ENCODE measurements around the gene DIS3L2.

Gene DIS3L2

GRCh38 chr2:232280341-232280740 is 318.8 kb downstream of the DIS3L2 start:
- H3F3A ChIP-seq (ENCODE audit: low read depth) = no peaks in the 10 kb centered on the region
- H3K4me3 ChIP-seq (ENCODE audit: low read length, poor library complexity, severe bottlenecking) = no peak overlapping the region
- H3K9me3 ChIP-seq (ENCODE audit: insufficient read depth, low read depth, low read length) = no peaks in the 10 kb centered on the region
- H3K9me2 ChIP-seq (replicated peaks; ENCODE audit: low read depth, low read length) = no peaks in the 10 kb centered on the region
- no peak overlapping the region for H3K9ac ChIP-seq (ENCODE audit: low read depth, low read length, poor library complexity, severe bottlenecking)
- no peaks in the 10 kb centered on the region for H4K20me1 ChIP-seq (ENCODE audit: insufficient read depth, low read length, poor library complexity, severe bottlenecking)
- no peak for TF ChIP-seq EZH2phosphoT487 (IDR thresholded peaks at IDR 0.05; ENCODE audit: borderline replicate concordance)
- TF ChIP-seq, protein P1, sequence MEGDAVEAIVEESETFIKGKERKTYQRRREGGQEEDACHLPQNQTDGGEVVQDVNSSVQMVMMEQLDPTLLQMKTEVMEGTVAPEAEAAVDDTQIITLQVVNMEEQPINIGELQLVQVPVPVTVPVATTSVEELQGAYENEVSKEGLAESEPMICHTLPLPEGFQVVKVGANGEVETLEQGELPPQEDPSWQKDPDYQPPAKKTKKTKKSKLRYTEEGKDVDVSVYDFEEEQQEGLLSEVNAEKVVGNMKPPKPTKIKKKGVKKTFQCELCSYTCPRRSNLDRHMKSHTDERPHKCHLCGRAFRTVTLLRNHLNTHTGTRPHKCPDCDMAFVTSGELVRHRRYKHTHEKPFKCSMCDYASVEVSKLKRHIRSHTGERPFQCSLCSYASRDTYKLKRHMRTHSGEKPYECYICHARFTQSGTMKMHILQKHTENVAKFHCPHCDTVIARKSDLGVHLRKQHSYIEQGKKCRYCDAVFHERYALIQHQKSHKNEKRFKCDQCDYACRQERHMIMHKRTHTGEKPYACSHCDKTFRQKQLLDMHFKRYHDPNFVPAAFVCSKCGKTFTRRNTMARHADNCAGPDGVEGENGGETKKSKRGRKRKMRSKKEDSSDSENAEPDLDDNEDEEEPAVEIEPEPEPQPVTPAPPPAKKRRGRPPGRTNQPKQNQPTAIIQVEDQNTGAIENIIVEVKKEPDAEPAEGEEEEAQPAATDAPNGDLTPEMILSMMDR (conservative IDR thresholded peaks at IDR 0.05; ENCODE audit: low read length) = no peak
- no peak overlapping the region for H2AFZ ChIP-seq (ENCODE audit: low read length)
- H3K4me1 ChIP-seq (ENCODE audit: insufficient read depth, low read length, poor library complexity, severe bottlenecking) = peaks cover 34% of the 10 kb centered on the region
- H3K36me3 ChIP-seq (ENCODE audit: insufficient read depth, low read length) = peaks cover 8% of the 10 kb centered on the region; the same call in 1 of the 2 replicates
- no peaks in the 10 kb centered on the region for H3K79me2 ChIP-seq (ENCODE audit: insufficient read depth, low read length)
- no peaks in the 10 kb centered on the region for H3K27me3 ChIP-seq (ENCODE audit: insufficient read depth, low read length, poor library complexity, severe bottlenecking)
- no peak overlapping the region for H3K4me2 ChIP-seq (ENCODE audit: low read depth, low read length, poor library complexity, severe bottlenecking)

DNA sequence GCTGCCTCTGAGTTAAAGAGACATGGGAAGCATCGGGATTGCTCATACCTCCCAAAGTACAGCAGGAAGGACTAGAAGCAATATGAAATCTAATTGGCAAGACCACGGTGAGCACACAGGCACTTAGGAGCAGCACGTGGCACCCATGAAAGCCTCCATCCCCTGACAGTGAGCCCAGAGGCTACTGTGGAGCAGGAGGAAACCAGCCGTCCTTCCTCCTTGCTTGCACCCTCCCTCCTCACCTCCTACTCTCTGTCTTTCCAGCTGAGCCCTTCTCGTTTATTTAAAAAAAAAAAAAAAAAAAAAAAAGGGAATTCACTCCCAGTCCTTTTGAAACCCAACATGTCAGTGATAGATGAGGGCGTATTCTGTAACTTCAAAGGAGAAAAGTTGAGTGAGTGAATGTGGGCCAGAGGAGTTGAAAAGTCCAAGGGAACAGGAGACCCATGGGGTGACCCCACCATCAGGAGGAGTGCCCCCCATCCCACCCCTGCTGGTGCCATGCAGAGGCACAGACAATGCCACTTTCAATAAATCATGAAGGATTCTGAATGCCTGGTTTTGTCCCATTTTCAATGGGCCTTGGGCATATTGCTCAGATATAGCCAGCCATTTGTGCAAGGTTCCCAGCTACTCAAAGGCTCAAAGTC is 320.5 kb downstream of the DIS3L2 start:
- H4K20me1 ChIP-seq (ENCODE audit: insufficient read depth, low read length, poor library complexity, severe bottlenecking) = no peaks in the 10 kb centered on the region
- H2AFZ ChIP-seq (ENCODE audit: low read length) = no peak overlapping the region
- H3K79me2 ChIP-seq (ENCODE audit: insufficient read depth, low read length) = no peaks in the 10 kb centered on the region
- H3K9me3 ChIP-seq (ENCODE audit: insufficient read depth, low read depth, low read length) = no peaks in the 10 kb centered on the region
- H3K27me3 ChIP-seq (ENCODE audit: insufficient read depth, low read length, poor library complexity, severe bottlenecking) = no peaks in the 10 kb centered on the region
- H3F3A ChIP-seq (ENCODE audit: low read depth) = no peaks in the 10 kb centered on the region
- no peak for TF ChIP-seq EZH2phosphoT487 (IDR thresholded peaks at IDR 0.05; ENCODE audit: borderline replicate concordance)
- TF ChIP-seq, protein P1 (conservative IDR thresholded peaks at IDR 0.05; ENCODE audit: low read length) = no peak
- peaks cover 35% of the 10 kb centered on the region for H3K4me1 ChIP-seq (ENCODE audit: insufficient read depth, low read length, poor library complexity, severe bottlenecking)
- peaks cover 8% of the 10 kb centered on the region; the same call in 1 of the 2 replicates for H3K36me3 ChIP-seq (ENCODE audit: insufficient read depth, low read length)
- H3K9me2 ChIP-seq (replicated peaks; ENCODE audit: low read depth, low read length) = no peaks in the 10 kb centered on the region
- no peak overlapping the region for H3K9ac ChIP-seq (ENCODE audit: low read depth, low read length, poor library complexity, severe bottlenecking)
- H3K4me3 ChIP-seq (ENCODE audit: low read length, poor library complexity, severe bottlenecking) = no peak overlapping the region
- no peak overlapping the region for H3K4me2 ChIP-seq (ENCODE audit: low read depth, low read length, poor library complexity, severe bottlenecking)

DNA sequence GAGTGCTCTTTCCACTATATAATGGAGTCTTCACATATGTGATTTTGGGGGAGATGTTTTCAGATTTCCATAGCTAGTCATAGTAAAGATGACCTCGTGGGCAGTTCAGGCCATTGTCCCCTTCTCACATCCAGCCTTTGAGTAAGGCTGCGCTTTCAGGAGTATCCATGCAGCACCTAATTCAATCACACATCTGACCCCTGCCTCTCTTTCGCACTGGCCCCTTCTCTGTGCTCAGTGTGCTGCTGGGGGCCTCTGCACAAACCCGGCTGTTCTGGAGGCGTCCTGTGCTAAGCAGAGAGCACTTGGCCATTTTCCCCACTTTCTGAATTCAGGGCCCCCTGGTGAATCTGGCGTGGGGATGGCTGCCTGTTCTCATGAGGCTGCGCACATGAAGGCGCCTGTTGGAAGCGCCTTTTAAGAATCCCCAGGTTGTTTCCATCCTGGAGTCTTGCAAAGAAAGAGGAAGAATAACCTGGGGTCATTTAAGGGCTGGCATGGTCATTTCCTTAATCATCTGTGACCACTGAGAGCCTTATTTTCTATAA is 321.1 kb downstream of the DIS3L2 start:
- H4K20me1 ChIP-seq (ENCODE audit: insufficient read depth, low read length, poor library complexity, severe bottlenecking) = no peaks in the 10 kb centered on the region
- no peaks in the 10 kb centered on the region for H3K9me3 ChIP-seq (ENCODE audit: insufficient read depth, low read depth, low read length)
- H3K9ac ChIP-seq (ENCODE audit: low read depth, low read length, poor library complexity, severe bottlenecking) = no peak overlapping the region
- no peaks in the 10 kb centered on the region for H3K79me2 ChIP-seq (ENCODE audit: insufficient read depth, low read length)
- TF ChIP-seq EZH2phosphoT487 (IDR thresholded peaks at IDR 0.05; ENCODE audit: borderline replicate concordance) = no peak
- TF ChIP-seq, protein P1 (conservative IDR thresholded peaks at IDR 0.05; ENCODE audit: low read length) = no peak
- no peaks in the 10 kb centered on the region for H3K27me3 ChIP-seq (ENCODE audit: insufficient read depth, low read length, poor library complexity, severe bottlenecking)
- no peaks in the 10 kb centered on the region for H3F3A ChIP-seq (ENCODE audit: low read depth)
- no peak overlapping the region for H3K4me3 ChIP-seq (ENCODE audit: low read length, poor library complexity, severe bottlenecking)
- H3K36me3 ChIP-seq (ENCODE audit: insufficient read depth, low read length) = peaks cover 8% of the 10 kb centered on the region; the same call in 1 of the 2 replicates
- peaks cover 35% of the 10 kb centered on the region for H3K4me1 ChIP-seq (ENCODE audit: insufficient read depth, low read length, poor library complexity, severe bottlenecking)
- H3K4me2 ChIP-seq (ENCODE audit: low read depth, low read length, poor library complexity, severe bottlenecking) = no peak overlapping the region
- no peak overlapping the region for H2AFZ ChIP-seq (ENCODE audit: low read length)
- no peaks in the 10 kb centered on the region for H3K9me2 ChIP-seq (replicated peaks; ENCODE audit: low read depth, low read length)
